Heart left ventricle (tissue), 13 donors: ENCODE data around the gene LRMDA.

Experiments
- CTCF ChIP-seq, 12 donors: fragments of 200-600 bp; sonication (generic) in 4 of 12; IDR thresholded peaks; one replicate each; pipeline versions ENCODE4 v1.5.0 to v1.8.0; 2018 to 2022; ENCODE audit warnings: antibody characterized with exemption in 12 of 12, mild to moderate bottlenecking in 5 of 12
- POLR2A ChIP-seq, 2 donors: fragments of 450-650 bp; IDR thresholded peaks; one replicate each; pipeline ENCODE4 v1.6.1; 2017; ENCODE audit warnings: antibody characterized with exemption in 2 of 2, mild to moderate bottlenecking in 2 of 2, moderate library complexity in 2 of 2
- donor health status: ischemic (EF 13 %, LVEDD 7.1; RV severe dilation, severe dysfunction).
- donor health status: DM: no; HTN: yes; CAD: no.
- donor health status: DM: no; HTN: no; CAD: no.
- donor health status: ischemic (EF 25% LVEDD 6.9; RV normal size, moderate dysfunction).
- donor health status: ischemic (EF 25% LVEDD 5.7; RV mildly dilated, moderate dysfunction).
- donor health status: ischemic (EF 35%, LVEDD 5.7; RV mildly dilated, moderate dysfunction).
- donor health status: nonischemic (EF 11% LVEDD 7.7; RV severe dilation, severe dysfunction).
- donor health status: DM: yes; HTN: yes; CAD: no.
- donor health status: PGD.
- donor health status: ischemic (EF 29% LVEDD 5.4; RV normal size, mild dysfunction).
- donor health status: nonischemic (EF 23%, LVEDD 6.1; RV moderate dilation, normal function).

DNA sequence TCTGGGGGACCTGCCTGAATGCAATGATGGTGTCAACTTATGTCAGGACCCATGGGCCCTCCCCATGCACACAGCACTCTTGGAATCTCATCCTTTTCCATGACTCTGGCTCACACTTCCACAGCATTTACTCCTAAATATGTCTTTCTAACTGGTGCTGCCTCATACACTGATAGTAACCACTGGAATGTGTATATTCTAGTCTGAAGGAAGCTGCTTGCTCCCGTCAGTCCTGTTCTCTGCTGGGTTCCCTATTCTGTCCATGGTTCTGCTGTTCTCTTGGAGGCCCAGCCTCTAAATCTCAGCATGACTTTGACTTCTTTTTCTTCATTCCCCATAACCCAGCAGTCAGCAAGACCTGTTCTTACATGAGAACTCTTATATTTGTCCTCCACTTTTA lies 1151.1 kb downstream of the LRMDA start:
- no peak for TF ChIP-seq POLR2A (IDR thresholded peaks at IDR 0.05)
- TF ChIP-seq CTCF (IDR thresholded peaks at IDR 0.05), result no peak
